GM19324 (cell line): ENCODE data around the gene RPN1.
"Not testable (repeated sequence)": the region's sequence is repeated elsewhere in the genome, so short reads cannot be mapped to it uniquely, and the experiment has no call there.

Experiments
- ATAC-seq: cut with Tn5 transposase; IDR thresholded peaks from one replicate; pipeline ENCODE4 v1.9.1; 2021; ENCODE audit warnings: mild to moderate bottlenecking, moderate library complexity; ENCODE audit not compliant: unreplicated experiment, low FRiP score

RPN1 gene

DNA sequence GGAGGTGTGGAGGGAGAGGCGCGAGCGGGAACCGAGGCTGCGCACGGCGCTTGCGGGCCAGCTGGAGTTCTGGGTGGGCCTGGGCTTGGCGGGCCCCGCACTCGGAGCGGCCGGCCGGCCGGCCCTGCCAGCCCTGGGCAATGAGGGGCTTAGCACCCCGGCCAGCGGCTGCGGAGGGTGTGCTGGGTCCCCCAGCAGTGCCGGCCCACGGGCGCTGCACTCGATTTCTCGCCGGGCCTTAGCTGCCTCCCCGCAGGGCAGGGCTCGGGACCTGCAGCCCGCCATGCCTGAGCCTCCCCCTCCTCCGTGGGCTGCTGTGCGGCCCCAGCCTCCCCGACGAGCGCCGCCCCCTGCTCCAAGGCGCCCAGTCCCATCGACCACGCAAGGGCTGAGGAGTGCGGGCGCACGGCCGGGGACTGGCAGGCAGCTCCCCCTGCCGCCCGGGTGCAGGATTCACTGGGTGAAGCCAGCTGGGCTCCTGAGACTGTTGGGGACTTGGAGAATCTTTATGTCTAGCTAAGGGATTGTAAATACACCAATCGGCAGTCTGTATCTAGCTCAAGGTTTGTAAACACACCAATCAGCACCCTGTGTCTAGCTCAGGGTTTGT lies 2.9 kb upstream of the RPN1 start:
- not testable (repeated sequence) for ATAC-seq

DNA sequence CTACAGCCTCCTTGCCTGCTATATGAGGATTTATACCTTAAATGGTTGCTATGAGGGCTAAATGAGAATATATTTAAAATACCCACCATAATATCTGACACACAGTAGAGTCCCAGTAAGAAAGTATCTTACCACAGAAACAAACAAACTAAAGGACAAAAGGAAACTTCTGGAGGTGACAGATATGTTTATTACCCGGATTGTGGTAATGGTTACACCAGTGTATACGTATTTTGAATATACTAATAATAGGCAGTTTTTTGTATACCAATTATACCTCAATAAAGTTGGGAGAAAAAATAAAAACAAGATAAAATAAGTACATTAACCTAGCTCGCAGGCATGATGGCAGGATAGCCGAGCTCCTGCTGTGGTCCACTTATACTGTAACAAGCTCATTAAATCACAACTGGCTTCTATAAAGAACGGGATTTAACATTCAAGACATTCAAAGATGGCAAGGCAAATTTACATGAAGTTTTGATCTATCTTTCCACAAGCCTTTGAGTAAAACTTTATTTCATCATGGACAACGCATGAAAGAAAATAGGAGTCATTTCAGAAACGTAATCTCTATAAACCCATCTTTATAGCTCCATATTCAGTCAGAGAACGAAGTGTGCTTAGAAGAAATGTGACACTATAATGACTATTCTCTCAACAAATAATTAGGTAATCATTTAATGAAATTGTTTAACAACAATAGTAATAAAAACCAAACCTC lies 1.5 kb downstream of the RPN1 start:
- ATAC-seq, result no peak

DNA sequence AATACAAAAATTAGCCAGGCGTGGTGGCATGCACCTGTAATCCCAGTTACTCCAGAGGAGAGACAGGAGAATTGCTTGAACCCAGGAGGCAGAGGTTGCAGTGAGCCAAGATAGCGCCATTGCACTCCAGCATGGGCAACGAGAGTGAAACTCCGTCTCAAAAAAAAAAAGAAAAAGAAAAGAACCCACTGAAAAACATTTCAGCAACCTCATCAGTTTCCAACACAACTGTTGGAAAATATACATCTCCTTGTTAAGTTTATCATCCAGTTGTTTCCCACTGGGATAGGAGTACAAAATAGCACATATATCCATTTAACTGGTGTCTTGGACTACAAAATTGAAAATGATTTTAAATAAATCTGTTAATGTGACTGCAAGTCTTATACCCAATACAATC lies 2.2 kb downstream of the RPN1 start:
- no peak for ATAC-seq

DNA sequence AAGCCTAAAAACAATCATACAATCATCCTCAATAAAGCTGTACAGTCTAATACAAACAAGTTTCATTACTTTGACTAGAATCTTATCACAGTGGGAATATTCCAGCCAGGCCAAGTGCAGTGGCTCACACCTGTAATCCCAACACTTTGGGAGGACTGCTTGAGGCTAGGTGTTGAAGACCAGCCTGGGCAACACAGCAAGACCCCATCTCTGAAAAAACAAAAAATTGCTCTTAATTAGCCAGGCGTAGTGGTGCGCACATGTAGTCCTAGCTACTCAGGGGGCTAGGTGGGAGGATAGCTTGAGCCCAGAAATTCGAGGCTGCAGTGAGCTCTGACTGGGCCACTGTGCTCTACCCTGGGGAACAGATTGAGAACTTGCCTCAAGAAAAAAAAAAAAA lies 3.3 kb downstream of the RPN1 start:
- ATAC-seq, result no peak

DNA sequence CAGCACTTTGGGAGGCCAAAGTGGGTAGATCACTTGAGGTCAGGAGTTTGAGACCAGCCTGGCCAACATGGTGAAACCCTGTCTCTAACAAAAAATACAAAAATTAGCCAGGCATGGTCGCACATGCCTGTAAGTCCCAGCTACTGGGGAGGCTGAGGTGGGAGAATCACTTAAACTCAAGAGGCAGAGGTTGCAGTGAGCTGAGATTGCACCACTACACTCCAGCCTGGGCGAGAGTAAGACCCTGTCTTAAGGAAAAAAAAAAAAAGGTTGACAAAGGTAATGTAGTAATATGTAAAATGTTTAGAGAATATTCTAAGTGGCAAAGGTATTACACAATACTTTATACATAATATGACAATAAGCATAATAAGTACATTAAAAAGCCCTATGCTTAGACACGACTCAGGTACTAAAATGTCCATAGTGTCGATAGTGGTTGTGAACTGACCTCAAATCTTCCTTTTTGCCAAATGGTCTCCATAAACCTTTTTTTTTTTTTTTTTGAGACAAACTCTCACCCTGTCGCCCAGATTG lies 16.5 kb downstream of the RPN1 start:
- no peak for ATAC-seq

DNA sequence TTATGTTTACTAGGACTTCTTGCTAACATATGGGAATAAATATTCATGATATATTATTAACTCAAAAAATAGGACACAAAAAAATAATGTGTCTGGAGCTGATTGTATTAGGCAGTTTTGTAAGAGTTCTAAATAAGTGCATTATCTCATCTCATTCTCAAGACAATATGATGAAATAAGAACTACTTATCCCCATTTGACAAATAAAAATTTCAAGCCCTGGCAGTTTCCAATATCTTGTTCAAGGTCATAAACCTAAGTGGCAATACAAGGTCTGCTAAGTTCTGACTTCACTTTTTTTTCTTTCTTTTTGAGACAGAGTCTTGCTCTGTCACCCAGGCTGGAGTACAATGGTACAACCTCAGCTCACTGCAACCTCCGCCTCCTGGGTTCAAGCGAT lies 18.3 kb downstream of the RPN1 start:
- no peak for ATAC-seq

DNA sequence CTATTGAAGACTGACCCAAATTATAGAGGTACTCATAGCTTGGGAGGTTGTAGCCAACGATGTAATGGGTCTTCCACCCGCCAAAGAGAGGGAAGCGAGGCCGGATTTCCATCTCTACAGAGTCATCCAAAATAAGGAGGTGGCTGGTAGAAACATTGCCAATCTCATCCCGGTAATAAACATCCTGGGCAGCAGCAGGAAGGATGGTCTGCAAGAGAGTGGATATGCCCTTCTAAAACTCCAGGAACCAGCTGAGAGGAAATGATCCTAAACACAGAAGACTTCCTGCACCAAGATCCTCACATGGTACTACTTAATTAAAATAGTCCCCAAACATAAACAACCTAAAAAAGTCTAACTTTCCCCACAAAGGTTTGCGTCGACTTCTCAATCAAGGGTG lies 20.7 kb downstream of the RPN1 start:
- ATAC-seq, result no peak

DNA sequence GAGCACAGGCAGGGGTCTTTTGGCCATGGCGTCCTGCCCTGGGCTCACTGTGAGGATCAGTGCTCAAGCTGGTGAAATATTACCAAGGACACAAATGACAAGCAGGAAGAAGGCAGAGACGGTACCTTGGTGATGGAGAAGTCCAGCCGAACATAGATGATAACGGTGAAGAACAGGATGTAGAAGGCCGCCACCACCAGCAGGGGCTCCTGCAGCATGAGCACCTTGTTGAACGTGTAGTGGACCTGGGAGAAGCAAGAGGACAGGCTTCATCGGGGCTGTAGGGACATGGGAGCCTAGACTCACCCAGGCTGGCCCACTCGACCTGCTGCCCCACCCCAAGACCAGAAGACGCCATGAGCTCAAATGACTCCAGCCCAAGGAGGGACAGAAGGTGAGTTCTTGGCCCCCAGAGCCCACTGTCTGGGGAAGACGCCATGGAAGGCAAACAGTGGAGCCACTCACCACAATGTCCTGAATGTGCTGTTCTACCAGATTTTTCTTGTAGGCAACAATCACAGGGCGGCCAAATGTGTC lies 25.1 kb downstream of the RPN1 start:
- no peak for ATAC-seq

DNA sequence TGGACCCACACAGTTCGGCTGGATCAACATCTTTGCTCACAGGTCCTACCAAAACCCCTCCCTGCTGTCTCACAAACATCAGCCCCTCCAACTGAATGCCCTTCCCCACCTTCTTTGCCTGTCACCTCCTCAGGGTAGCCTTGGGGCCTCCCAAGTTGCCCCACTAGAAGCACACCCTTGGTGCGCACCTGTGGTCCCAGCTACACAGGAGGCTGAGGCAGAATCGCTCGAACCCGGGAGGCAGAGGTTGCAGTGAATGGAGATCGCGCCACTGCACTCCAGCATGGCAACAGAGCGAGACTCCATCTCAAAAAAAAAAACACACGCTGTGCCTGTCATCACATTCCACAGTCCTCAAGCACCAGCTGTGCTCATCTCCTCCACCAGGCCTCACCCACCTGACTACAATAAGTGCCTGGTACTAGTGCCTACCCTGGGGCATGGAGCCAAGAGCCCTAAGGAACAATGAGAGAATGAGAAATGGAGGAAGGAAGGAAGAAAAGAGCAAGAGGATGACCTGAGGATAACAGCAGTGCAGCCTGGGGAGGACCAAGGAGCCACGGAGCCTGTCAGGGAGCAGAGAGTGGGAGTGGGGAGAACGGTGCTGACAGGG lies 26.0 kb downstream of the RPN1 start:
- ATAC-seq, result no peak

DNA sequence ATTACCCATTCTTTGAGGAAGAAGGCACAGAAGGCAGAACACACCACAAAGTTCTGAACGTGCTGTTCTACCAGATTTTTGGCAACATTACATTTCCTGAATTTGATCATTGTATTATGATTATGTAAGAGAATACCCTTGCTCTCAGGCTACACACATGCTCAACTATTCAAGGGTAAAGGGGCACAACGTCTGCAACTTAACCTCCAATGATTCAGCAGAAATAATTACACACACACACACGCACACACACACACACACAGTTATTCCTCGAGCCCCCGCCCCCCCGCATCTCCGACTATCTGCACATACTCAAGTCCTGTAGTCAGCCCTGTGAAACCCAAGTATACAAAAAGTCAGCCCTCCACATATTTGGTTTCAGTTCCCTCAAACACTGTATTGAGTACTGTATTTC lies 26.8 kb downstream of the RPN1 start:
- ATAC-seq, result no peak

DNA sequence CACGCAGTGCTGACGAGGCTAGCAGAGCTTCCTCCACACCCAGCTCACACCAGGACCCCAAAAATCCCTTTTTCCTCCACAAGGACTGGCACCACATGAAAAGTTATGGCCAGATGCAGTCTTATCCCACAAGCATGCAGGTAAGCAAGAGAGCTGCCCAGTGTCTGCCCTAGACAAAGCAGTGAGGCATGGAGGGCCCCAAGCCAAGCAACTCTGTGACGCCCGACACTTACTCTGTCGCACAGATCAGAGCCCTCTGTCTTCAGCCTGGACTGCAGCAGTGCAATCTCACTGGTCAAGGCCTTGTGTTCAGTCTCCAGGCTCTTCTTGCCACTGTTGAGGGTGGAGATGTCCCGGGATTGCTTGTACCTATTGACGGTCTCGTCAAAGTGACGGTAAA lies 28.7 kb downstream of the RPN1 start:
- no peak for ATAC-seq

DNA sequence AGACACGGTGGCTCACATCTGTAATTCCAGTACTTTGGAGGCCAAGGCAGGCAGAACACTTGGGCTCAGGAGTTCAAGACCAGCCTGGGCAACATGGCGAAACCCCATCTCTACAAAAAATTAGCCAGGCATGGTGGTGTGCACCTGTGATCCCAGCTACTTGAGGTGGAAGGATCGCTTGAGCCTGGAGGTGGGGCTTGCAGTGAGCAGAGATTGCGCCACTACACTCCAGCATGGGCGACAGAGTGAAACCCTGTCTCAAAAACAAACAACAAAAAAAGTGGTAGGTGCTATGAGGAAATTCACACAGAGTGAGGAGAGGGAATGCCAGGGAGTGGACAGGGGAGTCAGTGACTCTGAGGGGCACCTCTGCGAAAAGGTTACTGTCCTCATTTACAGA lies 29.4 kb downstream of the RPN1 start:
- ATAC-seq, result no peak

DNA sequence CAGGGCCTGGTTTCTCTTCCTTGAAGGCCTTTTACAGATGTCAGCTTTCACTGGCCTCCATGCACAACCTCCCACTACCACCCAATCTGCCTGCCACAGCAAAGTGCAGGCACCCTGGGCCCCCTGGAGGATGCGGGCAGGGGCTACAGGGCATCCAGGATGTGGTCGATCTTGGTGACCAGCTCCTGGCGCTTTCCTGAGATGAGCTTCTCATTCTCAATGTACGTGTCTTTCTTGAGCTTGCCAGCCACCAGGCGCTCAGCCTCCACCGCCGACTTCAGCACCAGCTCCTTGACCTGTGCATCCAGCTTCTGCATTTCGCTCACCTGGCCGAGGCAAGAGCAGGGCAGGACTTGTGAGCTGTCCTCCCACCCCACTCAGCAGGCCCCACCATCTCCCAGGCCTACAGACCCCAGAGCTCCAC lies 30.3 kb downstream of the RPN1 start:
- ATAC-seq, result no peak

DNA sequence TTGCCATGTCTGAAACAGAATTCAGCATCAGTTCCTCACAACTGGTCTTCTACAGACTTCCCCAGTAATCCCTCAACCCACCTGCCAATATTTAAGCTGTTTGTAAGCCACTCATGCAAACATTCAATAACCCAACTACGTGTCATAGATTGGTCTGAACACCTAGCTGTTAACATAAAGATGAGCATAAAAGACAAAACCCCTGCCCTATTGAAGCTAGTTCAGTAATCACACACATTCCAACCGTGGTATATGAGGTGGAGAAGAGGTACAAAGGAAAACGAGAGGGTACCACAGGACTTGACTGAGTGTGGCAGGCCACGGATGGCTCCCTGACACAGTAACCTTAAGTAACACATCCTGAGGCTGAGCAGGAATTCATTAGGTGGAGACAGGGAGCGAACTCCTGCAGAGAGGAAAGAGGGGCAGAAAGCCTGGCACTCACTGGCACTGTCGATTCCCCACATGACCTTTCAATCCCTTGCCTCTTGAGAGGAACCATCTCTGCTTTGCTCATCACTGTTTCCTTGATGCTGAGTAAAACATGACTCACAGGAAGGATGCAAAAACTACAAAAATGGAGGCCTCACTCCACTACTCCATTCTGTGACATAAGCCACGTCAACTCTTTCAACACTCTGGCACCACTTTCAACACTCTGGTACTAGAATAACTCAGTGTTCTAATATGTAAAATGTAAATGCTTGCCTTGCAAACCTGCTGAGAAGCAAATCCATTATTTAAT lies 31.3 kb downstream of the RPN1 start:
- ATAC-seq, result no peak

DNA sequence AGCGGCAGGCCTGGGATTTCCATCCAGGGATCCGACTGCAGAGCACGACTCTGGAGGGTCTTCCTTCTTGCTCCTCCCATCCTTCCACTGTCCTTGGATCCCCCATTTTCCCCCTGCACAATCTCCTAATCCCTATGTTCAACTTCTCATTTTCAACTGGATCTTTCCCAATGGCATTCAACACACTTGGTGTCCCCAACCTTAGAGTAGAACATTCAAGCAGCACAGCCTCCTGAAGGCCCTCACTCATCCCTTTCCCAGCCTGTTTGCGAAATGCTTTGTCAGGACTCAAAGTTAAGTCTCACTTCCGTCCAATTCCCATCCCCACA lies 32.3 kb downstream of the RPN1 start:
- ATAC-seq, result no peak

DNA sequence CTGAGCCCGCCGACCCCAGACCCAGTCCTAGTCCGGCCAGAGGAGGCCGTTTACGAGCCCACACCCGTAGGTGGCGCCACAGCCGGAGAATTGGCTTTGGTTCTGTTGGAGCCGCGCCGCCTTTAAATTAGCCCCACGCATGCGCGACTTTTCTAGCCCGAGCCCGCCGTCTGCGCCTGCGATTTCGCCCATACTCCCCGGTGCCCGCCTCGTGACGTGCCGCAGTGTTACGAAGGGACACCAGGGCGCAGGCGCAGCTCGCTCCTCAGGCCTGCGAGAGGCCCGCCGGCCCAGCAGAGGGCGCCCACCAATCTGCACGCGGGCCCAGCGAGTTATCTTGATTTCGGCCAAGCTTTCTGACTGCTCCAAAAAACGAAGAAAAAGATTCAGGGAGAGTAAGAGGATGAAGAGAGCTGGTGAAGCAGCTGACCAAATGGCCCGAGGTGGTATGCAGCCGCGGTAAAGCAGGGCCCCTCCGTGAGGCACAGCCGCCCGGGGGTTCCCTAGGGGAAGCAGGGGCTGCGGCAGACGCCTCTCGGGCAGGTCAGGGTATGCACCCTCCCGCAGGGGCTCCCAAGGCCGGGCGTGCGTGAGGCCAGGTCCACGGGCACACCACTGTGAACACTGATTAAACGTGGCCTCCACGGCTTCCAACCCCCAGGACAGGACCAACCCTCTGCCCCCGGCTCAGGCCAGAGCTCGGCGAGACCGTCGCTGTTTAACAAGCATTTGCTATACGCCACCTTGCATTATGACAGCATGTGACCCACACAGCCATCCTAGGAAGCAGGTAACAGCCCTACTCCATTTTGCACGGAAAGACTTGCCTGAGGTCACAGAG lies 32.8 kb downstream of the RPN1 start:
- peak; percentile 88 for ATAC-seq

DNA sequence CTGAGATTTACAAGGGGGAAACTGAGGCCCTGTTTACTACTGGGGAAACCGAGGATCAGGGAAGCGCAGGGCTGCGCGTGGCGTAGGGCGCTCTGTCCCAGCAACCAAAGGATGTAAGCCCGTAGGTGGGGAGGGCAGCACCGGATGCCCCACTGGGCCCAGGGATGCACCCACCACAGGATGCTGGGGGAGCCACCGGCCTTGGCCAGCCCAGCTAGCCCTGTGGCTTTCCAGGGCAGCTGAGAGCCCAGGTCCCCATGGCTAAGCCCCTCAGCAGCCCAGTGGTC lies 33.4 kb downstream of the RPN1 start:
- no peak for ATAC-seq

DNA sequence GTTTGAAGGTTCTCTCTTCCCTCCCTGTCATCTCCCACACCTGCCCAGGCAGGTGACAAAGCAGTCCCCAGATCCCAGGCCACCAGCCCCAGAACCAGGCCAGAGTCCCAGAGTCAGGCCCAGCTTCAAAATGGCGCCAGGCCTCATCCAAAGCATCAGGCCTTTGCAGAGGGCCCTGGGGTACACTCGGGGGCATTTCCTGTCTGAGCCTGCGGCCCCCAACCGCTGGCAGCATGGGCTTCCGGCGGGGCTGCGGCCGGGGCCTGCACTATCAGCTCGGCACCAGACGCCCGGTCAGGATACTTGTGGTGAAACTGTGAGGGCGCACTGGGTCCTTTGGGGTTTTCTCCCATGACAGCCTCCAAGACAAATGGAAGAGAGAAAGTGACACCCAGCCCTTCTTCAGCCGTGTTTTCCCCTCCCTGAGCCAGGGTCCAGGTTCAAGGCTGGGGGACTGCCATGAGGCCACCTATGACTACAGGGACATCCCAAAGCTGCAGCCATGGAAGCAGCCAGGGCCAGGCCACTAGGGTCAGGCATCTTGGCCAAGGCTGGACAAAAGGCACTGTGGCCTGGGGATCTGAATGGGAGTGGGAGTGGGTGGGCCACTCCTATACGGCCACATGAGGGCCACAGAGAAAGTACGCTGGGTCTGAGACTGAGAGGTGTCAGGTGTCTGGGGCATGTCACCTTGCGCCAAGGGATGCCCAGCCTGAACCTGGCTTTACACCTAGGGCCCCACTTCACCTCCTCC lies 33.9 kb downstream of the RPN1 start:
- no peak for ATAC-seq

DNA sequence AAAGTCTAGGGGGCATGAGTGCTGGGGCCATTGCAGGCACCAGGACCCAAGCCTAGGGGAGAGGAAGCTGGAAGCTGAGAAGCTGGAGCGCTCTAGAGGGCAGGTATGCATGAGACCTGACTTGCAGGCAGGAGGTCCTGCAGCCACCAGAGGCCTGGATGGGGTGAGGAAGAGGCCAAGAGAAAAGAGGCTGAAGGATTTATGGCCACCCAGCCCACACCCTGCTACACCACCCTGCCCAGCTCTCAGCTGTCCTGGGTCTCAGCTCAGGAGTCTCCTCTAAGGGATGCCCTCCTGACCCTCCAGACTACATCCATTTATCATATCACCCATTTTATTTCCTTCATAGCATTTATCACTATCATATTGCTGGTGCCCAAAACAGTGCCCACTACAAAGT lies 36.5 kb downstream of the RPN1 start:
- no peak for ATAC-seq
